Measurements from ENCODE around the gene CHI3L1. TPM values are rescaled to one million over a fixed set of nuclear protein-coding genes. Genes with fewer than 3 reads are reported as not detected.

CHI3L1 gene
- polyA plus RNA-seq, 1 of the 3 experiments (the other 2 are of a cell fraction) = not detected

DNA sequence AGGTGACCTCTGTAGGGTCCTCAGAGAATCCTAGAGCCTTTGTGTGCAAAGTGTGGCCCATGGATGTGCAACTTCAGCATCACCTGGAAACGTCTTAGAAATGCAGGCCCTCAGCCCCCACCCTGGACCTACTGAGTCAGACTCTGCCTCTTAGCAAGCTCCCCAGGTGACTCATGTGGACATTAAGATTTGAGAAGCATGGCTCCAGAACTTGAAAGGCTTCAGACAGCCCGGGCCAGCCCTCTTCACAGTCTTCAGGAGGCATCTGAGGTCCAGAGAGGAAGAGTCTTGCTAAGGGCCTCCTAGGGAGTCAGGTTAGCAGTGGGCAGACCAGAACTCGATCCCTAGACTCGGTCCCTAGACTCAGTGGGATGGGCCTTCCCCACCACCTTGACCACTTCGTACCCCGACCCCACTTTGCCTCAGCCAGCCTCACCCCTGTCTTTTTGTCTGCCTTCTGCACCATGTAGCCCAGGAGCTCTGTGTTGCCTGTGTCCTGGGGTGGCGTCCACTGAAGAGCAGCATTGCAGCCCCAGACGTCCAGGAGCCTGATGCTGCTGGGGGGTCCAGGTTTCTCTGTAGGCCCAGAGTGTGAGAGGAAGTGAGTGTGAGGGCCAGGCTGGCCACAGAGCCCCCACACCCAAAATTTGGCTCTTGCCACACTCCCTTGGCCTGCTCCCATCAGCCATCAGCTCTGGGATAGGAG is 15.7 kb downstream of the CHI3L1 start:
- Histone ChIP-seq H3K4me1 (ENCODE audit: control insufficient read depth in 1 of 2, insufficient read depth in 2 of 2, low read depth in 1 of 2, low read length in 1 of 2) (peaks cover 0 to 6% of the 10 kb centered on the region in 2 experiments; a peak in 1 of 4 replicates), H3K4me3 (ENCODE audit: low read depth in 2 of 2, low read length in 1 of 2) (no peak overlapping the region), H3K36me3 (replicated peaks in 1 of 2; ENCODE audit: control insufficient read depth in 1 of 2, insufficient read depth in 2 of 2, low read length in 1 of 2) (no peaks in the 10 kb centered on the region), H3K79me2 (ENCODE audit: insufficient read depth) (no peaks in the 10 kb centered on the region), H3K27me3 (ENCODE audit: insufficient read depth) (no peaks in the 10 kb centered on the region), H3K9me2 (no peaks in the 10 kb centered on the region), H3K9ac (no peak overlapping the region), H2AFZ (ENCODE audit: low read depth) (no peak overlapping the region), H3K27ac (ENCODE audit: low read depth in 2 of 2, low read length in 1 of 2) (no peak overlapping the region), H3K9me3 (no peaks in the 10 kb centered on the region), H4K20me1 (ENCODE audit: insufficient read depth) (no peaks in the 10 kb centered on the region), H3F3A (replicated peaks; ENCODE audit: insufficient read depth) (no peaks in the 10 kb centered on the region), H3K4me2 (no peak overlapping the region)
- ChIA-PET POLR2A (interaction anchor here (0.6 kb wide), 1 partner anchor 54 kb away, joined by 3 read pairs; no protein-coding TSS in a partner anchor), CTCF (interaction anchor here (0.6 to 4.8 kb wide), 11 partner anchors 12 to 516 kb away, joined by 3 to 49 read pairs (median 9); partner anchors contain the start of gene ADORA1)
- DNase-seq = no peak
- WGBS (ENCODE audit: low lambda C conversion rate) = 71% methylated on average over 6 of the region's 8 CpGs
- TF ChIP-seq NFIC (IDR thresholded peaks at IDR 0.05; ENCODE audit: borderline replicate concordance) (no peak), TCF12 (IDR thresholded peaks at IDR 0.05) (no peak), CHD2 (IDR thresholded peaks at IDR 0.05; ENCODE audit: low read length, partially characterized antibody) (no peak), GABPA (IDR thresholded peaks at IDR 0.05; ENCODE audit: low read depth) (no peak), FOXJ3 (CRISPR knock-in tag; IDR thresholded peaks at IDR 0.05) (no peak), FOXM1 (IDR thresholded peaks at IDR 0.05; ENCODE audit: low read depth) (no peak), MEF2A (IDR thresholded peaks at IDR 0.05; ENCODE audit: borderline replicate concordance, low read depth) (no peak), JUND (IDR thresholded peaks at IDR 0.05) (no peak), EP300 (IDR thresholded peaks at IDR 0.05; ENCODE audit: borderline replicate concordance in 1 of 2, low read depth in 1 of 2, low read length in 1 of 2) (no peak)
- TF ChIP-seq, protein P1, sequence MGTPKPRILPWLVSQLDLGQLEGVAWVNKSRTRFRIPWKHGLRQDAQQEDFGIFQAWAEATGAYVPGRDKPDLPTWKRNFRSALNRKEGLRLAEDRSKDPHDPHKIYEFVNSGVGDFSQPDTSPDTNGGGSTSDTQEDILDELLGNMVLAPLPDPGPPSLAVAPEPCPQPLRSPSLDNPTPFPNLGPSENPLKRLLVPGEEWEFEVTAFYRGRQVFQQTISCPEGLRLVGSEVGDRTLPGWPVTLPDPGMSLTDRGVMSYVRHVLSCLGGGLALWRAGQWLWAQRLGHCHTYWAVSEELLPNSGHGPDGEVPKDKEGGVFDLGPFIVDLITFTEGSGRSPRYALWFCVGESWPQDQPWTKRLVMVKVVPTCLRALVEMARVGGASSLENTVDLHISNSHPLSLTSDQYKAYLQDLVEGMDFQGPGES (IDR thresholded peaks at IDR 0.05; ENCODE audit: low read depth, low read length) = no peak
- TF ChIP-seq, protein P2, sequence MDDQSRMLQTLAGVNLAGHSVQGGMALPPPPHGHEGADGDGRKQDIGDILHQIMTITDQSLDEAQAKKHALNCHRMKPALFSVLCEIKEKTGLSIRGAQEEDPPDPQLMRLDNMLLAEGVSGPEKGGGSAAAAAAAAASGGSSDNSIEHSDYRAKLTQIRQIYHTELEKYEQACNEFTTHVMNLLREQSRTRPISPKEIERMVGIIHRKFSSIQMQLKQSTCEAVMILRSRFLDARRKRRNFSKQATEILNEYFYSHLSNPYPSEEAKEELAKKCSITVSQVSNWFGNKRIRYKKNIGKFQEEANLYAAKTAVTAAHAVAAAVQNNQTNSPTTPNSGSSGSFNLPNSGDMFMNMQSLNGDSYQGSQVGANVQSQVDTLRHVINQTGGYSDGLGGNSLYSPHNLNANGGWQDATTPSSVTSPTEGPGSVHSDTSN (IDR thresholded peaks at IDR 0.05) = no peak

DNA sequence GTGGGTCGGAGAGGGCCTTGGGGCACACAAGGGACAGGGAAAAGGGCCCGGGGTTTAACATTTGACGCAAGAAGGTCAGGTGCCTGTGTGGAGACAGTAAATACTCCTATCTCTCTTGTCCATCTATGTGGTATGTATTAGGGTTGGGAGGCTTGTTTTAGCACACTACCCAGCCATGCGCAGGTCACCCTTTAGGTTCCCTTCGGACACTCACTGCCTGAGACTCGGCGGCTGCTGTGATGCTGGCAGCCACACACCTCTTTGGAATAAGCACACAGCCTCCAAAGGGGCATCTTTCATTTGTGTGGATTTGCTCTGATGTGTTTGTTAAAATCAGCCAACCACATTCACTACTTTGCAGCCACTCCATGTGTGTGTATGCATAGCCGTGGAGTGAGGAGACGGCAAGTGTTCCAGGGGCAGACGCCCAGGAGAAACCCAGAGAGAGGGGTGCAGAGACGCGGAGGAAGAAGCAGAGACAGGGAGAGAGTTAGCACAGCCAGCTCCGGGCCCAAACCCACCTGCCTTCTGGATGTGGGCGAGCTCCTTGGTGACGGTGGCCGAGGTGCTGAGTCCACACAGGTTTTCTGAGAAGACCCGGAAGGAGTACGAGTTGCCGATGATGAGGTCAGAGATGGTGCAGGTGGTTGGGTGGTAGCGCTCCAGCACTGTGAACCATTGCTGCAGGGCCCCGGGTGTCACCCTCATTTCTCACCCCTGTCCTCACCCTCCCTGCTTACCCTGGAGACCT is 16.6 kb downstream of the CHI3L1 start:
- Histone ChIP-seq H3K27ac (ENCODE audit: low read depth in 2 of 2, low read length in 1 of 2) (no peak overlapping the region), H3K9ac (no peak overlapping the region), H3K4me2 (no peak overlapping the region), H3F3A (replicated peaks; ENCODE audit: insufficient read depth) (no peaks in the 10 kb centered on the region), H3K27me3 (ENCODE audit: insufficient read depth) (no peaks in the 10 kb centered on the region), H3K9me3 (no peaks in the 10 kb centered on the region), H3K36me3 (replicated peaks in 1 of 2; ENCODE audit: control insufficient read depth in 1 of 2, insufficient read depth in 2 of 2, low read length in 1 of 2) (no peaks in the 10 kb centered on the region), H3K79me2 (ENCODE audit: insufficient read depth) (no peaks in the 10 kb centered on the region), H2AFZ (ENCODE audit: low read depth) (no peak overlapping the region), H4K20me1 (ENCODE audit: insufficient read depth) (no peaks in the 10 kb centered on the region), H3K4me1 (ENCODE audit: control insufficient read depth in 1 of 2, insufficient read depth in 2 of 2, low read depth in 1 of 2, low read length in 1 of 2) (peaks cover 0 to 6% of the 10 kb centered on the region in 2 experiments; a peak in 1 of 4 replicates), H3K4me3 (ENCODE audit: low read depth in 2 of 2, low read length in 1 of 2) (no peak overlapping the region), H3K9me2 (no peaks in the 10 kb centered on the region)
- CTCF ChIA-PET = interaction anchor here (1.3 to 4.8 kb wide), 4 partner anchors 46 to 130 kb away, joined by 3 to 37 read pairs (median 8); no protein-coding TSS in a partner anchor
- DNase-seq = no peak
- WGBS (ENCODE audit: low lambda C conversion rate) = 89% methylated on average over 21 of the region's 21 CpGs
- TF ChIP-seq EP300 (IDR thresholded peaks at IDR 0.05; ENCODE audit: borderline replicate concordance in 1 of 2, low read depth in 1 of 2, low read length in 1 of 2) (no peak), FOXJ3 (CRISPR knock-in tag; IDR thresholded peaks at IDR 0.05) (no peak), TAF1 (IDR thresholded peaks at IDR 0.05; ENCODE audit: borderline replicate concordance, low read depth, low read length) (no peak)
- TF ChIP-seq, protein P3, sequence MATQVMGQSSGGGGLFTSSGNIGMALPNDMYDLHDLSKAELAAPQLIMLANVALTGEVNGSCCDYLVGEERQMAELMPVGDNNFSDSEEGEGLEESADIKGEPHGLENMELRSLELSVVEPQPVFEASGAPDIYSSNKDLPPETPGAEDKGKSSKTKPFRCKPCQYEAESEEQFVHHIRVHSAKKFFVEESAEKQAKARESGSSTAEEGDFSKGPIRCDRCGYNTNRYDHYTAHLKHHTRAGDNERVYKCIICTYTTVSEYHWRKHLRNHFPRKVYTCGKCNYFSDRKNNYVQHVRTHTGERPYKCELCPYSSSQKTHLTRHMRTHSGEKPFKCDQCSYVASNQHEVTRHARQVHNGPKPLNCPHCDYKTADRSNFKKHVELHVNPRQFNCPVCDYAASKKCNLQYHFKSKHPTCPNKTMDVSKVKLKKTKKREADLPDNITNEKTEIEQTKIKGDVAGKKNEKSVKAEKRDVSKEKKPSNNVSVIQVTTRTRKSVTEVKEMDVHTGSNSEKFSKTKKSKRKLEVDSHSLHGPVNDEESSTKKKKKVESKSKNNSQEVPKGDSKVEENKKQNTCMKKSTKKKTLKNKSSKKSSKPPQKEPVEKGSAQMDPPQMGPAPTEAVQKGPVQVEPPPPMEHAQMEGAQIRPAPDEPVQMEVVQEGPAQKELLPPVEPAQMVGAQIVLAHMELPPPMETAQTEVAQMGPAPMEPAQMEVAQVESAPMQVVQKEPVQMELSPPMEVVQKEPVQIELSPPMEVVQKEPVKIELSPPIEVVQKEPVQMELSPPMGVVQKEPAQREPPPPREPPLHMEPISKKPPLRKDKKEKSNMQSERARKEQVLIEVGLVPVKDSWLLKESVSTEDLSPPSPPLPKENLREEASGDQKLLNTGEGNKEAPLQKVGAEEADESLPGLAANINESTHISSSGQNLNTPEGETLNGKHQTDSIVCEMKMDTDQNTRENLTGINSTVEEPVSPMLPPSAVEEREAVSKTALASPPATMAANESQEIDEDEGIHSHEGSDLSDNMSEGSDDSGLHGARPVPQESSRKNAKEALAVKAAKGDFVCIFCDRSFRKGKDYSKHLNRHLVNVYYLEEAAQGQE (IDR thresholded peaks at IDR 0.05; ENCODE audit: low read depth, low read length) = no peak
- TF ChIP-seq, protein P4, sequence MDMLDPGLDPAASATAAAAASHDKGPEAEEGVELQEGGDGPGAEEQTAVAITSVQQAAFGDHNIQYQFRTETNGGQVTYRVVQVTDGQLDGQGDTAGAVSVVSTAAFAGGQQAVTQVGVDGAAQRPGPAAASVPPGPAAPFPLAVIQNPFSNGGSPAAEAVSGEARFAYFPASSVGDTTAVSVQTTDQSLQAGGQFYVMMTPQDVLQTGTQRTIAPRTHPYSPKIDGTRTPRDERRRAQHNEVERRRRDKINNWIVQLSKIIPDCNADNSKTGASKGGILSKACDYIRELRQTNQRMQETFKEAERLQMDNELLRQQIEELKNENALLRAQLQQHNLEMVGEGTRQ (IDR thresholded peaks at IDR 0.05; ENCODE audit: borderline replicate concordance, low read depth, low read length) = no peak
- POLR2A ChIA-PET = interaction anchor here (0.6 kb wide), 1 partner anchor 53 kb away, joined by 3 read pairs; no protein-coding TSS in a partner anchor

All from SK-N-SH (cell line).